GM18520 (cell line): ENCODE data around the gene RANBP17.
"Not testable (repeated sequence)": the region's sequence is repeated elsewhere in the genome, so short reads cannot be mapped to it uniquely, and the experiment has no call there.

Source experiments
- ATAC-seq: cut with Tn5 transposase; IDR thresholded peaks from one replicate; pipeline ENCODE4 v1.9.1; 2021; ENCODE audit not compliant: unreplicated experiment

The RANBP17 gene

GRCh38 chr5:171285465-171285864 lies 423.6 kb downstream of the RANBP17 start:
- no peak for ATAC-seq

- ATAC-seq = no peak
Observed at GRCh38 chr5:171288066-171288465, 426.2 kb downstream of the RANBP17 start.

GRCh38 chr5:171291371-171291770 lies 429.6 kb downstream of the RANBP17 start:
- ATAC-seq = no peak

GRCh38 chr5:171295299-171295698 lies 433.5 kb downstream of the RANBP17 start:
- no peak for ATAC-seq

- ATAC-seq = no peak
Observed at GRCh38 chr5:171295801-171296200, 434.0 kb downstream of the RANBP17 start.

GRCh38 chr5:171297941-171298340 lies 436.1 kb downstream of the RANBP17 start:
- ATAC-seq = not testable (repeated sequence)

GRCh38 chr5:171299228-171299627 lies 437.4 kb downstream of the RANBP17 start:
- ATAC-seq = no peak

- ATAC-seq = no peak
Observed at GRCh38 chr5:171299851-171300250, 438.0 kb downstream of the RANBP17 start.

- no peak for ATAC-seq
Observed at GRCh38 chr5:171300358-171300757, 438.5 kb downstream of the RANBP17 start.

GRCh38 chr5:171306166-171306565 lies 444.3 kb downstream of the RANBP17 start:
- ATAC-seq = no peak

- ATAC-seq = no peak
Observed at GRCh38 chr5:171306781-171307591, 445.2 kb downstream of the RANBP17 start.

- no peak for ATAC-seq
Observed at GRCh38 chr5:171307789-171308452, 446.1 kb downstream of the RANBP17 start.

- ATAC-seq = no peak
Observed at GRCh38 chr5:171308453-171309275, 446.8 kb downstream of the RANBP17 start, which contains the start of gene TLX3. Gene TLX3 (plus strand): TSS chr5:171309248. CDS start chr5:171309366, 118 bp downstream.

GRCh38 chr5:171309276-171310211 lies 447.7 kb downstream of the RANBP17 start:
- no peak for ATAC-seq

GRCh38 chr5:171310212-171310818 lies 448.5 kb downstream of the RANBP17 start:
- ATAC-seq = no peak

GRCh38 chr5:171310819-171311321 lies 449.1 kb downstream of the RANBP17 start:
- no peak for ATAC-seq

- no peak for ATAC-seq
Observed at GRCh38 chr5:171311322-171312077, 449.7 kb downstream of the RANBP17 start.

- no peak for ATAC-seq
Observed at GRCh38 chr5:171312129-171312974, 450.5 kb downstream of the RANBP17 start.
